ENCODE data around the gene UNG. TPM values are rescaled to one million over a fixed set of nuclear protein-coding genes. Genes with fewer than 3 reads are reported as not detected.

The UNG gene
- total RNA-seq, 2 experiments from 2014 or later, result 3.3 to 3.6 TPM

DNA sequence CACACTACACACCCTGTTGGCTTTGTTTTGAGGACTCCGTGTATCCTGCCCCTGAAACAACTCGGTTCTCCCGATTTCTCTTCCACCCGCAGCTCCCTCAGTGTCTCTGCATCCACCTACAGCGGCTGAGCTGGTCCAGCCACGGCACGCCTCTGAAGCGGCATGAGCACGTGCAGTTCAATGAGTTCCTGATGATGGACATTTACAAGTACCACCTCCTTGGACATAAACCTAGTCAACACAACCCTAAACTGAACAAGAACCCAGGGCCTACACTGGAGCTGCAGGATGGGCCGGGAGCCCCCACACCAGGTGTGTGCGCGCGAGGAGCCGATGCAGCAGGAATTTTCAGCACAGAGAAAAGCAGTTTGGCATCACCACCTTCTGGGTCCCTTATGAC, 14.6 kb upstream of the UNG start:
- H3K27ac ChIP-seq (ENCODE audit: low read depth in 1 of 2, low read length in 2 of 2), result no peak overlapping the region
- peaks cover 8% of the 10 kb centered on the region for H3K9me3 Mint-ChIP-seq
- H3K4me3 ChIP-seq (ENCODE audit: low read length), result no peak overlapping the region
- peaks cover 6 to 7% of the 10 kb centered on the region in 2 experiments for H3K9me3 ChIP-seq (ENCODE audit: control insufficient read depth in 1 of 2, insufficient read depth in 1 of 2, low read length in 2 of 2)
- H3K36me3 Mint-ChIP-seq (ENCODE audit: low read depth), result peaks cover 93% of the 10 kb centered on the region
- ChIA-PET CTCF (no interaction called here), POLR2A (no interaction called here)
- H3K36me3 ChIP-seq (ENCODE audit: insufficient read depth, low read length), result peaks cover 69% of the 10 kb centered on the region
- intact Hi-C loops (cut with DNase I, micrococcal nuclease), result no loop called here
- no peak overlapping the region for H3K27ac Mint-ChIP-seq
- TF ChIP-seq, protein P1, sequence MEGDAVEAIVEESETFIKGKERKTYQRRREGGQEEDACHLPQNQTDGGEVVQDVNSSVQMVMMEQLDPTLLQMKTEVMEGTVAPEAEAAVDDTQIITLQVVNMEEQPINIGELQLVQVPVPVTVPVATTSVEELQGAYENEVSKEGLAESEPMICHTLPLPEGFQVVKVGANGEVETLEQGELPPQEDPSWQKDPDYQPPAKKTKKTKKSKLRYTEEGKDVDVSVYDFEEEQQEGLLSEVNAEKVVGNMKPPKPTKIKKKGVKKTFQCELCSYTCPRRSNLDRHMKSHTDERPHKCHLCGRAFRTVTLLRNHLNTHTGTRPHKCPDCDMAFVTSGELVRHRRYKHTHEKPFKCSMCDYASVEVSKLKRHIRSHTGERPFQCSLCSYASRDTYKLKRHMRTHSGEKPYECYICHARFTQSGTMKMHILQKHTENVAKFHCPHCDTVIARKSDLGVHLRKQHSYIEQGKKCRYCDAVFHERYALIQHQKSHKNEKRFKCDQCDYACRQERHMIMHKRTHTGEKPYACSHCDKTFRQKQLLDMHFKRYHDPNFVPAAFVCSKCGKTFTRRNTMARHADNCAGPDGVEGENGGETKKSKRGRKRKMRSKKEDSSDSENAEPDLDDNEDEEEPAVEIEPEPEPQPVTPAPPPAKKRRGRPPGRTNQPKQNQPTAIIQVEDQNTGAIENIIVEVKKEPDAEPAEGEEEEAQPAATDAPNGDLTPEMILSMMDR (IDR thresholded peaks at IDR 0.05), result no peak
- no peaks in the 10 kb centered on the region for H3K27me3 Mint-ChIP-seq
- no peaks in the 10 kb centered on the region for H3K4me1 Mint-ChIP-seq (ENCODE audit: low read depth)
- no peak overlapping the region for H3K4me3 Mint-ChIP-seq
- H3K4me1 ChIP-seq (ENCODE audit: insufficient read depth, low read length), result no peaks in the 10 kb centered on the region
- DNase-seq, result no peak
- no peaks in the 10 kb centered on the region for H3K27me3 ChIP-seq (ENCODE audit: control insufficient read depth in 1 of 2, insufficient read depth in 2 of 2, low read length in 2 of 2)
- no peak for ATAC-seq (ENCODE audit: poor library complexity)

DNA sequence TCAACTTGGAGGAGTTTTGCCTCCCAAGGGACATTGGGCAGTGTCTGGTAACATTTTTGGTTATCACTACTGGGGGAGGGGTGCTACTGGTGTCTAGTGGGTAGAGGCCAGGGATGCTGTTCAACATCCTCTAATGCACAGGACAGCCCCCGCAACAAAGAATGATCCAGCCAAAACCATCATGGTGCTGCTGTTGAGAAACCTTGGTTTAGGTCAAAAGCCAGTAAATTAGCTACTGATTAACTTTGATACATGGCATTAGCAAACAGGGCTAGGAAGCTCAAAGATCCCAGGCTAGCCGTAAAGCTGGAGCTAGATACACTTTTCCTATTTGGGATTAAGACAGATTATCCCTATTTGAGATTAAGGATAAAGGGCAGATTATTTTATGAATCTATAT, 13.0 kb upstream of the UNG start:
- DNase-seq (no peak), ATAC-seq (ENCODE audit: poor library complexity) (no peak)
- CTCF ChIA-PET, result interaction anchor here (1.4 kb wide), 1 partner anchor 9 kb away, joined by 4 read pairs; the partner anchor contains the start of gene ALKBH2
- Histone ChIP-seq H3K4me3 (ENCODE audit: low read length) (no peak overlapping the region), H3K9me3 (ENCODE audit: control insufficient read depth in 1 of 2, insufficient read depth in 1 of 2, low read length in 2 of 2) (no peaks in the 10 kb centered on the region), H3K4me1 (ENCODE audit: insufficient read depth, low read length) (no peaks in the 10 kb centered on the region), H3K36me3 (ENCODE audit: insufficient read depth, low read length) (peaks cover 76% of the 10 kb centered on the region), H3K27me3 (ENCODE audit: control insufficient read depth in 1 of 2, insufficient read depth in 2 of 2, low read length in 2 of 2) (no peaks in the 10 kb centered on the region), H3K27ac (ENCODE audit: low read depth in 1 of 2, low read length in 2 of 2) (no peak overlapping the region)
- POLR2A ChIA-PET, result no interaction called here
- no peaks in the 10 kb centered on the region for H3K4me1 Mint-ChIP-seq (ENCODE audit: low read depth)
- H3K36me3 Mint-ChIP-seq (ENCODE audit: low read depth), result peaks cover 94% of the 10 kb centered on the region
- no peak overlapping the region for H3K4me3 Mint-ChIP-seq
- TF ChIP-seq, protein P1 (IDR thresholded peaks at IDR 0.05), result no peak
- intact Hi-C loops (cut with DNase I, micrococcal nuclease), result no loop called here
- peaks cover 3% of the 10 kb centered on the region for H3K9me3 Mint-ChIP-seq
- no peak overlapping the region for H3K27ac Mint-ChIP-seq
- no peaks in the 10 kb centered on the region for H3K27me3 Mint-ChIP-seq

DNA sequence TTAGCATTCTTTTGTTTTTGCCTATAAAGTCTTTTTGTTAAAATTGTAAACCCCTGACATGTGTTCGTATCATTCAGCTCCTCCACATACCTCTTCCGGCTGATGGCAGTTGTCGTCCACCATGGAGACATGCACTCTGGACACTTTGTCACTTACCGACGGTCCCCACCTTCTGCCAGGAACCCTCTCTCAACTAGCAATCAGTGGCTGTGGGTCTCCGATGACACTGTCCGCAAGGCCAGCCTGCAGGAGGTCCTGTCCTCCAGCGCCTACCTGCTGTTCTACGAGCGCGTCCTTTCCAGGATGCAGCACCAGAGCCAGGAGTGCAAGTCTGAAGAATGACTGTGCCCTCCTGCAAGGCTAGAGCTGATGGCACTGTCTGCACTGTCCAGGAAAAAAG, 11.8 kb upstream of the UNG start:
- H3K4me3 Mint-ChIP-seq, result no peak overlapping the region
- peaks cover 2% of the 10 kb centered on the region for H3K4me1 ChIP-seq (ENCODE audit: insufficient read depth, low read length)
- H3K36me3 ChIP-seq (ENCODE audit: insufficient read depth, low read length), result peaks cover 76% of the 10 kb centered on the region
- no peak overlapping the region for H3K4me3 ChIP-seq (ENCODE audit: low read length)
- no peak overlapping the region for H3K27ac ChIP-seq (ENCODE audit: low read depth in 1 of 2, low read length in 2 of 2)
- TF ChIP-seq, protein P1 (IDR thresholded peaks at IDR 0.05), result no peak
- H3K9me3 Mint-ChIP-seq, result no peaks in the 10 kb centered on the region
- H3K9me3 ChIP-seq (ENCODE audit: control insufficient read depth in 1 of 2, insufficient read depth in 1 of 2, low read length in 2 of 2), result no peaks in the 10 kb centered on the region
- intact Hi-C loops (cut with DNase I, micrococcal nuclease), result no loop called here
- H3K4me1 Mint-ChIP-seq (ENCODE audit: low read depth), result peaks cover 1% of the 10 kb centered on the region
- POLR2A ChIA-PET, result no interaction called here
- H3K36me3 Mint-ChIP-seq (ENCODE audit: low read depth), result peaks cover 87% of the 10 kb centered on the region
- no peaks in the 10 kb centered on the region for H3K27me3 ChIP-seq (ENCODE audit: control insufficient read depth in 1 of 2, insufficient read depth in 2 of 2, low read length in 2 of 2)
- ATAC-seq (ENCODE audit: poor library complexity), result no peak
- H3K27ac Mint-ChIP-seq, result no peak overlapping the region
- no peaks in the 10 kb centered on the region for H3K27me3 Mint-ChIP-seq
- CTCF ChIA-PET, result no interaction called here
- no peak for DNase-seq
